IPS DF 6.9 (cell line): ENCODE data around the gene ACTL7B.

ENCODE experiments used
- DNase-seq: peaks from one replicate; pipeline ENCODE4 v3.0.0-alpha.2; 2013; ENCODE audit warnings: low read depth, low spot score
- H3K27ac ChIP-seq: one replicate; pipeline ENCODE4 v1.5.1; 2013; ENCODE audit warnings: low read length, control low read depth
- H3K27me3 ChIP-seq: 2 replicates; pipeline ENCODE4 v1.6.1; 2013; ENCODE audit warnings: mild to moderate bottlenecking, low read length; ENCODE audit not compliant: control insufficient read depth, insufficient read depth
- H3K36me3 ChIP-seq: 2 replicates; pipeline ENCODE4 v1.6.1; 2013; ENCODE audit warnings: low read length; ENCODE audit not compliant: control insufficient read depth, insufficient read depth
- H3K4me1 ChIP-seq: 2 replicates; pipeline ENCODE4 v1.6.1; 2013; ENCODE audit warnings: low read length; ENCODE audit not compliant: control insufficient read depth, insufficient read depth
- H3K4me3 ChIP-seq: 2 replicates; pipeline ENCODE4 v1.5.1; 2013; ENCODE audit warnings: mild to moderate bottlenecking, low read length
- H3K9me3 ChIP-seq: 2 replicates; pipeline ENCODE4 v1.6.1; 2013; ENCODE audit warnings: low read length, inconsistent platforms; ENCODE audit not compliant: control insufficient read depth, insufficient read depth
- WGBS: extraction: QIAGEN DNeasy Blood & Tissue Kit; methylation state at CpG from one replicate; pipeline ENCODE4 v1.1.7; 2013; ENCODE audit warnings: mixed read lengths, missing lambda C conversion rate; ENCODE audit not compliant: insufficient read length, insufficient coverage; 5-methylcytosine and 5-hydroxymethylcytosine counted together

Gene ACTL7B

DNA sequence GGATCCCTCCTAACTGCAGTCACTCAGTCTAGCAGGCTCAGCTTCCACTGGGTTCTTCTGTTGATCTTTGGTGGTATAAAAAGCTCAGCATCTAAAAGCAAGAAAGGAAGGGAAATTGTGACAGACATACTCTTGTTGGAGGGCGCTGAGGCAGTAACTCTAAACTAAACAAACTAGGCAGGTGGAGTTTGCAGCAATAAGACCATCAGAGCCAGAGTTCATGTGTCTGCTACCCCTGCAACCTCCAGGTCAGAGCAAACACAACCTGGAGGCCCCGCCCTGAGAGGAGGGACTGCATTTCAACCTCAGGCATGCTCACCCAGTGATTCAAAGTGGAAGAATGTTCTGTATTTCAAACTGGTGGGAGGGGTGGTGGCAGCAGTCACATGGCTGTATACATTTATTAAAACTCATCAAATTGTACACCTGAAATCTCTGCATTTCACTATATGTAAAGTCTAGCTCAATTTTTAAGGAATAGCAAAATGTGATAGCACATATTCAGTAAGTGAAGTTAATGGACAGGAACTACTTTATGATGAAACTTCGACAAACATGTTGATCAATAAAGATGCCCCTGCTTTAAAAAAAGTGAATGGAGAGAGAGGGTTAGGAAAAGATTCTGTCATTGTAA, 13.4 kb upstream of the ACTL7B start:
- WGBS = no CpG with 5 or more reads among the region's 3 CpGs
- H3K27ac ChIP-seq = no peak overlapping the region
- no peaks in the 10 kb centered on the region for H3K4me1 ChIP-seq

GRCh38 chr9:108867829-108868228, 12.0 kb upstream of the ACTL7B start:
- no peak overlapping the region for H3K27ac ChIP-seq
- DNase-seq = no peak
- WGBS = no CpG with 5 or more reads among the region's 4 CpGs
- H3K27me3 ChIP-seq = no peaks in the 10 kb centered on the region
- H3K4me1 ChIP-seq = no peaks in the 10 kb centered on the region
- 0 out of 2 replicates have a peak, but pooled peaks cover 3% of the 10 kb centered on the region for H3K36me3 ChIP-seq
- H3K9me3 ChIP-seq = no peaks in the 10 kb centered on the region
- H3K4me3 ChIP-seq = no peak overlapping the region

More for the DNA sequence above, 13.4 kb upstream of the ACTL7B start:
- H3K36me3 ChIP-seq = 0 out of 2 replicates have a peak, but pooled peaks cover 3% of the 10 kb centered on the region
- H3K9me3 ChIP-seq = no peaks in the 10 kb centered on the region
- H3K4me3 ChIP-seq = no peak overlapping the region
- no peaks in the 10 kb centered on the region for H3K27me3 ChIP-seq
- no peak for DNase-seq

GRCh38 chr9:108867116-108867515, 11.3 kb upstream of the ACTL7B start:
- Histone ChIP-seq H3K27ac (no peak overlapping the region), H3K27me3 (no peaks in the 10 kb centered on the region), H3K36me3 (0 out of 2 replicates have a peak, but pooled peaks cover 3% of the 10 kb centered on the region), H3K9me3 (no peaks in the 10 kb centered on the region), H3K4me1 (no peaks in the 10 kb centered on the region), H3K4me3 (no peak overlapping the region)
- DNase-seq = no peak

- H3K4me3 ChIP-seq = no peak overlapping the region
- no peaks in the 10 kb centered on the region for H3K4me1 ChIP-seq
- WGBS = no CpG with 5 or more reads among the region's 2 CpGs
- no peaks in the 10 kb centered on the region for H3K9me3 ChIP-seq
- no peak overlapping the region for H3K27ac ChIP-seq
- H3K36me3 ChIP-seq = 0 out of 2 replicates have a peak, but pooled peaks cover 3% of the 10 kb centered on the region
- H3K27me3 ChIP-seq = no peaks in the 10 kb centered on the region
- DNase-seq = no peak
Observed at GRCh38 chr9:108866001-108866420, 10.2 kb upstream of the ACTL7B start.

GRCh38 chr9:108865037-108865436, 9.3 kb upstream of the ACTL7B start:
- Histone ChIP-seq H3K4me1 (no peaks in the 10 kb centered on the region), H3K27ac (no peak overlapping the region)
- DNase-seq = no peak

DNA sequence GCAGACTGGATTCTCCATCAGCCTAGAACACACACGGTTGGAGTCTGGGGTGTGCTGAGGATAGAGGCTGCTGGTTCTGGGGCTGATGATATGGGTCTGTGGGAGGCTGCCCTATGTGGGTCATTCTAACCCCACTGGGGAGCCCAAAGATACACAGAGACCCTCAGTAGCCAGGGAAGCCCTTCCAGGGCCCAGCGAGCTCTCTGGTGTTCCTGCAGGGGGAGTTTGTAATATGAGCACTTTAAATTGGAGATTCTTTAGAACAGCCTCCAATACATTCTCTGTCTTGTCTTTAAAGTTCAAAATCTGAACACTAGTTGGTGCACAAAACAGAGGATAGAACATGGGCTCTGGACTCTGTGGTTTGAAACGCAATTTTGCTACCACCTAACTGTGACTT, 8.7 kb upstream of the ACTL7B start:
- Histone ChIP-seq H3K27me3 (no peaks in the 10 kb centered on the region), H3K4me1 (no peaks in the 10 kb centered on the region), H3K36me3 (0 out of 2 replicates have a peak, but pooled peaks cover 3% of the 10 kb centered on the region), H3K4me3 (no peak overlapping the region), H3K9me3 (no peaks in the 10 kb centered on the region), H3K27ac (no peak overlapping the region)
- no CpG with 5 or more reads among the region's 3 CpGs for WGBS
- DNase-seq = no peak

More at GRCh38 chr9:108865037-108865436, 9.3 kb upstream of the ACTL7B start:
- WGBS = no CpG with 5 or more reads among the region's 4 CpGs
- no peak overlapping the region for H3K4me3 ChIP-seq
- H3K27me3 ChIP-seq = no peaks in the 10 kb centered on the region
- 0 out of 2 replicates have a peak, but pooled peaks cover 3% of the 10 kb centered on the region for H3K36me3 ChIP-seq
- no peaks in the 10 kb centered on the region for H3K9me3 ChIP-seq

GRCh38 chr9:108863891-108864290, 8.1 kb upstream of the ACTL7B start:
- no peaks in the 10 kb centered on the region for H3K9me3 ChIP-seq
- no peak overlapping the region for H3K4me3 ChIP-seq
- H3K27ac ChIP-seq = no peak overlapping the region
- no peak for DNase-seq
- H3K36me3 ChIP-seq = no peaks in the 10 kb centered on the region
- no CpG with 5 or more reads among the region's 3 CpGs for WGBS
- no peaks in the 10 kb centered on the region for H3K27me3 ChIP-seq
- no peaks in the 10 kb centered on the region for H3K4me1 ChIP-seq

- Histone ChIP-seq H3K4me3 (no peak within 1 kb of the TSS), H3K9me3 (no peaks in the 10 kb centered on the region), H3K27me3 (no peaks in the 10 kb centered on the region), H3K4me1 (no peaks in the 10 kb centered on the region), H3K27ac (no peak within 1 kb of the TSS), H3K36me3 (no peaks in the 10 kb centered on the region)
- WGBS = no CpG with 5 or more reads among the region's 3 CpGs
- DNase-seq = no peak
Observed at GRCh38 chr9:108861997-108862396, 6.2 kb upstream of the ACTL7B start, which contains the start of gene ACTL7A. ACTL7A (plus strand) TSS chr9:108862266; CDS start chr9:108862323, 57 bp downstream.

DNA sequence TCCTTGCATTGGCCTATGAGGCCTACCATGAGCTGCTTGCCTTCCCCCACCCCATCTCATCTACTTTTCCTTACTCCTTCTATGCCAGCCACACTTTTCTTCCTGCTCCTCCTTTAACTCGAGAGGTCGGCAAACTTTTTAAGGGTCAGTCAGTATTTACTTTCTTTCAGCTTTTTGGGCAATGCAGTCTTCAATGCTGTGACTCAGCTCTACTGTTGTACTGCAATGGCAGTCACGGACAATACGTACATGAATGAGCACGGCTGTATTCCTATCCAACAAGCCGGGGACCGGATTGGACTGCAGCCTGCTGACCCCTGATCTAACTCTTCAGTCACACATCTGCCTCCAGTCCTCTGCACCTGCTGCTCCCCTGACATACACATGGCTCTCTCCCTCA, 5.7 kb upstream of the ACTL7B start:
- no CpG with 5 or more reads among the region's 7 CpGs for WGBS
- Histone ChIP-seq H3K4me1 (no peaks in the 10 kb centered on the region), H3K27ac (no peak overlapping the region), H3K36me3 (no peaks in the 10 kb centered on the region), H3K4me3 (no peak overlapping the region), H3K9me3 (no peaks in the 10 kb centered on the region), H3K27me3 (no peaks in the 10 kb centered on the region)
- DNase-seq = no peak

DNA sequence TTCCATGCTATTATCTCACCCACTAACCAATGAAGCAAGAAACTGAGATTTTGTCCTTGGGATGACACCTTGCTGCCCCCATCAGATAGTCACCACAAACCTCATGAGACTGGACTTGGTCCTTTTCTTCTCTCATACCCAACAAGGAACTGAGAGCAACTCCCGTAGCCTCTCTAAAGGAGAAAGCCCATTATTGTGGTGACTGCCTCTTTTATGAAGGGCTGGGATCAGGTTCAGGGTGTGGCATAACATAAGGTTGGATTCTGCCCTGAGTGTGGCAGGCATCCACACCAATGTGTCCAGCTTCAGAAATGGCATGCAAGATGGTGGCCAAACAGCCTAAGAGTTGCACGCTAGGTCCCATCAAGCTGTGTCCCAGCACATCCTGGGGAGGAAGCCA, 5.0 kb upstream of the ACTL7B start:
- Histone ChIP-seq H3K27ac (no peak overlapping the region), H3K27me3 (no peaks in the 10 kb centered on the region), H3K4me3 (no peak overlapping the region), H3K9me3 (no peaks in the 10 kb centered on the region), H3K36me3 (no peaks in the 10 kb centered on the region), H3K4me1 (no peaks in the 10 kb centered on the region)
- no CpG with 5 or more reads among the region's 2 CpGs for WGBS
- DNase-seq = no peak

DNA sequence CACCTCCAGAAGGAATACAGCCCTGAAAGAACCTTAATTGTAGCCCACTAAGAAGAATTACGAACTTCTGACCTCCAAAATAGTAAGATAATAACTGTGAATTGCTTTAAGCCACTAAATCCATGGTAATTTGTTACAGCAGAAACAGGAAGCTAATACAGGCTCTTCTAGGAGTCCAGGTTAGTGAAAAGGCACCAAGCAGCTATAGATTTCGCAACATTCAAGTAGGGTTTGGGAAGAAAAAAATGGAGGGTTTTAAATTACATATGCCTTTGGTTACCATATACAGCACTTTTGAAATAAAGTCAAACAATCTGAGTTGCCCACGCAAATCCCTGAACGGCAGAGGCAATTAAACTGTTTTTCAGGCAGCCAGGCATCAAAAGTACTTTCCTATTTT, 4.6 kb upstream of the ACTL7B start:
- Histone ChIP-seq H3K4me3 (no peak overlapping the region), H3K9me3 (no peaks in the 10 kb centered on the region), H3K36me3 (no peaks in the 10 kb centered on the region), H3K4me1 (no peaks in the 10 kb centered on the region), H3K27ac (no peak overlapping the region), H3K27me3 (no peaks in the 10 kb centered on the region)
- DNase-seq = no peak
- no CpG with 5 or more reads among the region's 4 CpGs for WGBS
